BLaER1 treated with 17β-estradiol and CSF1 and Interleukin-3, amounts not matched to agents 10 nM and 100 nM (cell line): ENCODE measurements around the gene UBE2J2.
A peak's percentile ranks its signal among the peaks of the same experiment; 100 is the strongest.

ENCODE experiments used
- H3K27ac ChIP-seq, 11 experiments: shearing (Covaris generic); formaldehyde crosslinking; 2 replicates each; pipeline ENCODE4 v1.8.1; 2022
- H3K27me3 ChIP-seq, 11 experiments: shearing (Covaris generic); formaldehyde crosslinking; 2 replicates each; pipeline ENCODE4 v1.8.1; 2022
- H3K36me3 ChIP-seq, 11 experiments: shearing (Covaris generic); formaldehyde crosslinking; 2 replicates each; pipeline ENCODE4 v1.8.1; 2022
- H3K4me1 ChIP-seq, 10 experiments: shearing (Covaris generic); formaldehyde crosslinking; 2 replicates each; pipeline ENCODE4 v1.8.1; 2022
- H3K4me2 ChIP-seq, 11 experiments: shearing (Covaris generic); formaldehyde crosslinking; 2 replicates each; pipeline ENCODE4 v1.8.1; 2022
- H3K4me3 ChIP-seq, 10 experiments: shearing (Covaris generic); formaldehyde crosslinking; 2 replicates each; pipeline ENCODE4 v1.8.1; 2022
- H3K9ac ChIP-seq, 11 experiments: shearing (Covaris generic); formaldehyde crosslinking; 2 replicates each; pipeline ENCODE4 v1.8.1; 2022
- H3K9me3 ChIP-seq, 11 experiments: shearing (Covaris generic); formaldehyde crosslinking; replicated peaks in 1 of 11; 2 replicates each; pipeline ENCODE4 v1.8.1; 2022
- H4K20me1 ChIP-seq, 11 experiments: shearing (Covaris generic); formaldehyde crosslinking; 2 replicates each; pipeline ENCODE4 v1.8.1; 2022
- Cebpa-rat ChIP-seq, 11 experiments: shearing (Covaris generic); IDR thresholded peaks; 2 replicates each; pipeline ENCODE4 v1.8.1; 2022

The UBE2J2 gene

DNA sequence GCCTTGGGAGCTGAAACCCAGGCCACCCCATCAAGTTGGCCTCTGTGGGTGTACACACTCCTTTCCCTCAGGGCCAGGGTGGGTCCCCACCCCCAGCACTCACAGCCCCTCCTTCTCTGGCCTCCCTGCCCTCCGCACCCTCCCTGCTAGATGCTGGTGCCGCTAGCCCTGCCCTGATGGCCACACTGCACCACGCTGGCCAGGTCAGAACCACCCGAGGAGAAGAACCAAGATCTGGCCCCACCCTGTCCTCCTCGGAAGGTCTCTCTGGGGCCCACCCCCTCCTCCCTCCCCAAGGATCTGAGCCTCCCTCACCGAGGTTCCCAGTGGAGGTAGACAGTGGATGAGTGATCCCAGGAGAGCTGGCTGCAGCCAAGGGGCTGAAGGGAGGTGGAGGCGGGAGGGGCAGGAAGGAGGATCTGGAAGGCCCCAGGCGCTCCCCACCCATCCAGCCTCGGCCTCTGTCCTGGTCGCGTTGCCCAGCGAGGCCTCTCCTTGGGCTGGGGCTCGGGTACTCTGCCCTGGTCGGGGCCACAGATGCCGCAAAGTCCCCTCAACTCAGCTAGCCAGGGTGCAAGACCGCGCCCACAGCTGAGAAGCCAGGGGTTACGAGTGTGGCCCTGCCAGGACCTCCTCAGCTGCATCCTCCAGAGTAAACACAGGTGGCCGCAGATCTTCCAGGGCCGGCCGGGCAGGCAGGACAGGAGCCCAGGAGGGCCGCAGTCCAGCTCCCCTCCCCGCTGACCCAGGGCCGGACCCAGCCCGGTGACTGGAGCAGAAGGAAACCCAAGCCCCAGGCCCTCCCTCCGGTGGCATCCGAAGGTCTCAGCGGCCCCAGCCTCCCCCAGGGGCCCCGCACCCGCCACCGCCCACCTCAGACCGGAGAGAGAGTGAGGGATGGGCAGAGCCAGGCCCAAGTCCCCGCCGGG lies 36.4 kb downstream of the UBE2J2 start:
- Histone ChIP-seq H3K27ac (peak overlapping the region in 3 of 11 experiments; percentile 4 to 37 (median 34); a peak in 5 of 22 replicates), H3K36me3 (peaks cover 0 to 26% (median 18%) of the 10 kb centered on the region in 11 experiments; a peak in 18 of 22 replicates), H3K4me2 (peak overlapping the region; percentile 69 to 100 (median 100)), H3K4me1 (peaks cover 54 to 98% (median 95%) of the 10 kb centered on the region in 10 experiments), H3K4me3 (peak overlapping the region in 2 of 10 experiments; percentile 26 to 42; a peak in 4 of 20 replicates), H3K9ac (peak overlapping the region; percentile 25 to 70 (median 51); a peak in 21 of 22 replicates), H4K20me1 (peaks cover 11 to 90% (median 75%) of the 10 kb centered on the region in 11 experiments; a peak in 21 of 22 replicates), H3K27me3 (peaks cover 0 to 31% (median 0%) of the 10 kb centered on the region in 11 experiments; a peak in 10 of 22 replicates), H3K9me3 (no peaks in the 10 kb centered on the region)
- TF ChIP-seq Cebpa-rat (IDR thresholded peaks at IDR 0.05), result no peak

GRCh38 chr1:1236176-1236763 lies 37.4 kb downstream of the UBE2J2 start:
- Histone ChIP-seq H3K4me3 (no peak overlapping the region), H4K20me1 (peaks cover 11 to 81% (median 66%) of the 10 kb centered on the region in 11 experiments; a peak in 21 of 22 replicates), H3K27ac (no peak overlapping the region), H3K9me3 (no peaks in the 10 kb centered on the region), H3K4me2 (peak overlapping the region; percentile 69 to 100 (median 100); a peak in 21 of 22 replicates), H3K9ac (peak overlapping the region in 8 of 11 experiments; percentile 6 to 70 (median 50); a peak in 14 of 22 replicates), H3K27me3 (peaks cover 0 to 25% (median 0%) of the 10 kb centered on the region in 11 experiments; a peak in 10 of 22 replicates), H3K4me1 (peaks cover 51 to 89% (median 86%) of the 10 kb centered on the region in 10 experiments), H3K36me3 (peaks cover 0 to 26% (median 18%) of the 10 kb centered on the region in 11 experiments; a peak in 18 of 22 replicates)
- TF ChIP-seq Cebpa-rat (IDR thresholded peaks at IDR 0.05), result no peak

- H3K36me3 ChIP-seq, result peaks cover 0 to 28% (median 18%) of the 10 kb centered on the region in 11 experiments; a peak in 18 of 22 replicates
- TF ChIP-seq Cebpa-rat (IDR thresholded peaks at IDR 0.05), result no peak
- peaks cover 13 to 82% (median 66%) of the 10 kb centered on the region in 11 experiments; a peak in 21 of 22 replicates for H4K20me1 ChIP-seq
- no peaks in the 10 kb centered on the region for H3K9me3 ChIP-seq
- no peak overlapping the region for H3K27ac ChIP-seq
- H3K4me1 ChIP-seq, result peaks cover 50 to 89% (median 86%) of the 10 kb centered on the region in 10 experiments
- H3K27me3 ChIP-seq, result peaks cover 0 to 25% (median 0%) of the 10 kb centered on the region in 11 experiments; a peak in 10 of 22 replicates
- peak overlapping the region in 10 of 11 experiments; percentile 98 to 100 (median 100); a peak in 18 of 22 replicates for H3K4me2 ChIP-seq
- H3K4me3 ChIP-seq, result no peak overlapping the region
- peak overlapping the region in 6 of 11 experiments; percentile 4 to 98 (median 66); a peak in 5 of 22 replicates for H3K9ac ChIP-seq
These were observed 38.5 kb downstream of the UBE2J2 start for GRCh38 chr1:1235016-1235744.

- Histone ChIP-seq H3K27ac (no peak overlapping the region), H3K4me1 (peaks cover 59 to 89% (median 86%) of the 10 kb centered on the region in 10 experiments), H3K9ac (peak overlapping the region; percentile 88 to 100 (median 96); a peak in 17 of 22 replicates), H3K4me3 (peak overlapping the region in 9 of 10 experiments; percentile 77 to 99 (median 92); a peak in 13 of 20 replicates), H4K20me1 (peaks cover 22 to 83% (median 73%) of the 10 kb centered on the region in 11 experiments; a peak in 21 of 22 replicates), H3K27me3 (peaks cover 0 to 25% (median 0%) of the 10 kb centered on the region in 11 experiments; a peak in 10 of 22 replicates), H3K36me3 (peaks cover 6 to 37% (median 25%) of the 10 kb centered on the region in 11 experiments; a peak in 20 of 22 replicates), H3K9me3 (no peaks in the 10 kb centered on the region), H3K4me2 (peak overlapping the region; percentile 98 to 100 (median 100))
- no peak for TF ChIP-seq Cebpa-rat (IDR thresholded peaks at IDR 0.05)
These were observed 39.4 kb downstream of the UBE2J2 start for GRCh38 chr1:1234180-1234808.

DNA sequence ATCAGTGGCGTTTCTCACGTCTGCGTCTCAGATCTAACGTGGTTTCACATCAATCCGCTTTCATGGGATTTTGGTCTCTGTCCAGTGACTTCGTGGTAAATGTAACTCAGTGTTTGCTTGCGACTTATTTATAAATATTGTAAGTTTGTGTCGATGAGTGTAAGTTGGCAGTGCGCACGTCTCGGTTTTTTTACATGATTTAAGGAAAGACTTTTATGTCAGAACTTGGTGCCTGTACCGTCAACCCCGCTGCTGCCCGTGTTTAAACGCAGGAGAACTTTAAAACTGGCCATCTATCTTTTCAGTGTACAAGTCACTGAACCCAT lies 40.1 kb downstream of the UBE2J2 start:
- peaks cover 60 to 84% (median 81%) of the 10 kb centered on the region in 10 experiments for H3K4me1 ChIP-seq
- H3K9ac ChIP-seq, result peak overlapping the region; percentile 88 to 100 (median 96)
- peak overlapping the region in 8 of 11 experiments; percentile 86 to 97 (median 94); a peak in 12 of 22 replicates for H3K27ac ChIP-seq
- H3K9me3 ChIP-seq, result no peaks in the 10 kb centered on the region
- peaks cover 0 to 22% (median 0%) of the 10 kb centered on the region in 11 experiments; a peak in 10 of 22 replicates for H3K27me3 ChIP-seq
- peaks cover 29 to 83% (median 77%) of the 10 kb centered on the region in 11 experiments for H4K20me1 ChIP-seq
- peaks cover 14 to 45% (median 33%) of the 10 kb centered on the region in 11 experiments; a peak in 21 of 22 replicates for H3K36me3 ChIP-seq
- H3K4me3 ChIP-seq, result peak overlapping the region; percentile 77 to 99 (median 90)
- TF ChIP-seq Cebpa-rat (IDR thresholded peaks at IDR 0.05), result no peak
- peak overlapping the region; percentile 98 to 100 (median 100) for H3K4me2 ChIP-seq

DNA sequence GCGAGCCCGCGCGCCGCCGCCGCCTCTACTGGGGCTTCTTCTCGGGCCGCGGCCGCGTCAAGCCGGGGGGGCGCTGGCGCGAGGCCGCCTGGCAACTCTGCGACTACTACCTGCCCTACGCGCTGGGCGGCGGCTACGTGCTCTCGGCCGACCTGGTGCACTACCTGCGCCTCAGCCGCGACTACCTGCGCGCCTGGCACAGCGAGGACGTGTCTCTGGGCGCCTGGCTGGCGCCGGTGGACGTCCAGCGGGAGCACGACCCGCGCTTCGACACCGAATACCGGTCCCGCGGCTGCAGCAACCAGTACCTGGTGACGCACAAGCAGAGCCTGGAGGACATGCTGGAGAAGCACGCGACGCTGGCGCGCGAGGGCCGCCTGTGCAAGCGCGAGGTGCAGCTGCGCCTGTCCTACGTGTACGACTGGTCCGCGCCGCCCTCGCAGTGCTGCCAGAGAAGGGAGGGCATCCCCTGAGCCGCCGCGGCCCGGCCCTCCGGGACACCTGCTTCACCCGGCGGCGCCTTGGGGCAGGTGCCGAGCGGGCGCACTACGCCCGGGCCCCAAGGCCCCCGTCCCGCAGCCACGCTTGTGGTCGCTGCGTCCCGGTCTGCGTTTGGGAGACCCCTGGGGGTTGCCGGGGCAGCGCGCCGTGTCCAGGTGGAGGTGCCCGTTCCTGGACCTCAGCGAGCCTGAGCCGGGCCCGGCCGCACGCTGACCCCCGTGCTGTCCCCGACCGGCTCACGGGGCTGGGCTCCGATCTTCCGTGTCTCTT lies 40.7 kb downstream of the UBE2J2 start:
- peaks cover 20 to 50% (median 38%) of the 10 kb centered on the region in 11 experiments for H3K36me3 ChIP-seq
- peak overlapping the region; percentile 98 to 100 (median 100) for H3K4me2 ChIP-seq
- H3K9me3 ChIP-seq, result no peaks in the 10 kb centered on the region
- TF ChIP-seq Cebpa-rat (IDR thresholded peaks at IDR 0.05), result no peak
- peaks cover 0 to 17% (median 0%) of the 10 kb centered on the region in 11 experiments; a peak in 10 of 22 replicates for H3K27me3 ChIP-seq
- H4K20me1 ChIP-seq, result peaks cover 35 to 83% (median 77%) of the 10 kb centered on the region in 11 experiments
- peaks cover 58 to 78% (median 76%) of the 10 kb centered on the region in 10 experiments for H3K4me1 ChIP-seq
- peak overlapping the region; percentile 77 to 99 (median 90) for H3K4me3 ChIP-seq
- peak overlapping the region; percentile 60 to 97 (median 94) for H3K27ac ChIP-seq
- H3K9ac ChIP-seq, result peak overlapping the region; percentile 88 to 100 (median 96)
